SU-DHL-6 (cell line): ENCODE data around the gene CPSF2.

ENCODE experiments used
- H2AFZ ChIP-seq: fragments of 200-600 bp; sonication (generic); 2 replicates; pipeline ENCODE4 v1.6.1; 2014; ENCODE audit warnings: low read depth, mild to moderate bottlenecking, moderate library complexity, mixed read lengths, antibody characterized with exemption, low read length; ENCODE audit not compliant: severe bottlenecking
- H3F3A ChIP-seq: fragments of 200-600 bp; shearing (Covaris generic); 2 replicates; pipeline ENCODE4 v1.6.0; 2016; ENCODE audit warnings: antibody characterized with exemption, mild to moderate bottlenecking; ENCODE audit not compliant: insufficient read depth
- H3K27ac ChIP-seq: fragments of 200-600 bp; sonication (generic); 2 replicates; pipeline ENCODE4 v1.5.1; 2016; ENCODE audit warnings: low read depth, mild to moderate bottlenecking, low read length, moderate library complexity, mixed read lengths
- H3K27me3 ChIP-seq: fragments of 200-600 bp; sonication (generic), shearing (Covaris generic); 2 replicates; pipeline ENCODE4 v1.6.0; 2014; ENCODE audit warnings: mild to moderate bottlenecking, low read length
- H3K36me3 ChIP-seq: fragments of 200-600 bp; sonication (generic); 2 replicates; pipeline ENCODE4 v1.6.1; 2014; ENCODE audit warnings: mild to moderate bottlenecking, low read length, mixed read lengths
- H3K4me2 ChIP-seq: fragments of 300-600, 200-600 bp; shearing (Covaris generic), sonication (generic); 2 replicates; pipeline ENCODE4 v1.6.0; 2014; ENCODE audit warnings: low read length, low read depth, mild to moderate bottlenecking; ENCODE audit not compliant: poor library complexity, severe bottlenecking
- H3K4me3 ChIP-seq: fragments of 200-600 bp; sonication (generic); 2 replicates; pipeline ENCODE4 v1.5.1; 2014; ENCODE audit warnings: antibody characterized with exemption, low read length, mild to moderate bottlenecking, mixed read lengths; ENCODE audit not compliant: insufficient read depth, poor library complexity, severe bottlenecking
- H3K79me2 ChIP-seq: fragments of 200-600 bp; sonication (generic); 2 replicates; pipeline ENCODE4 v1.6.1; 2014; ENCODE audit warnings: mild to moderate bottlenecking, low read length, moderate library complexity; ENCODE audit not compliant: insufficient read depth
- H3K9ac ChIP-seq: fragments of 200-600 bp; sonication (generic); 2 replicates; pipeline ENCODE4 v1.7.0; 2014; ENCODE audit warnings: mild to moderate bottlenecking, low read length
- H3K9me2 ChIP-seq: fragments of 200-600 bp; sonication (generic); replicated peaks from 2 replicates; pipeline ENCODE4 v1.6.1; 2014; ENCODE audit warnings: low read length; ENCODE audit not compliant: insufficient read depth
- H3K9me3 ChIP-seq: fragments of 200-600 bp; sonication (generic); 2 replicates; pipeline ENCODE4 v1.6.1; 2014; ENCODE audit warnings: low read length, mixed read lengths; ENCODE audit not compliant: insufficient read depth
- H4K20me1 ChIP-seq: fragments of 200-600 bp; sonication (generic); 2 replicates; pipeline ENCODE4 v1.6.1; 2014; ENCODE audit warnings: low read depth, mild to moderate bottlenecking, antibody characterized with exemption, low read length, moderate library complexity, mixed read lengths
- EZH2phosphoT487 ChIP-seq: fragments of 200-600 bp; sonication (generic), shearing (Covaris generic); conservative IDR thresholded peaks from 2 replicates; pipeline ENCODE4 v1.6.1; 2018; ENCODE audit warnings: mild to moderate bottlenecking, antibody characterized with exemption, low read length, moderate library complexity, mixed read lengths
- TF ChIP-seq, protein P1 (sequence below): fragments of 200-600 bp; sonication (generic); IDR thresholded peaks from one replicate; pipeline ENCODE4 v1.5.1; 2017; ENCODE audit warnings: antibody characterized with exemption, mild to moderate bottlenecking, low read length, moderate library complexity; ENCODE audit not compliant: insufficient read depth, poor library complexity, severe bottlenecking

Gene CPSF2

DNA sequence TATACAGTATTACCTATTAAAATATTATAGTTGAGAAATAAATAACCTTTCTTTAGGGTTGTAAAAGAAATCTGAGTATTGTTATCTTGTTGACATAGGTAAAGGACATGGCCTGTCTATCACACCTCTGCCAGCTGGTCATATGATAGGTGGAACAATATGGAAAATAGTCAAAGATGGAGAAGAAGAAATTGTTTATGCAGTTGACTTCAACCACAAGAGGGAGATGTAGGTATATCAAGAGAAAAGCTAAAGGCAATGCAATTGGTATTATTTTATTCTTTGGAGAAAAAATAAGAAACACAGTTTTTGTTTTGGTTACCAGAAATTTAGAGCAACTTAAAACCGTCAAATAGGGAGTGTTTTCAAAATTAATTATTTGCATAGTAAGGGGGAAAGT, 13.5 kb downstream of the CPSF2 start:
- H3K27me3 ChIP-seq: no peaks in the 10 kb centered on the region
- peaks cover 12% of the 10 kb centered on the region; the same call in 1 of the 2 replicates for H3F3A ChIP-seq
- H3K79me2 ChIP-seq: no peaks in the 10 kb centered on the region
- no peaks in the 10 kb centered on the region for H3K9me2 ChIP-seq
- TF ChIP-seq, protein P1, sequence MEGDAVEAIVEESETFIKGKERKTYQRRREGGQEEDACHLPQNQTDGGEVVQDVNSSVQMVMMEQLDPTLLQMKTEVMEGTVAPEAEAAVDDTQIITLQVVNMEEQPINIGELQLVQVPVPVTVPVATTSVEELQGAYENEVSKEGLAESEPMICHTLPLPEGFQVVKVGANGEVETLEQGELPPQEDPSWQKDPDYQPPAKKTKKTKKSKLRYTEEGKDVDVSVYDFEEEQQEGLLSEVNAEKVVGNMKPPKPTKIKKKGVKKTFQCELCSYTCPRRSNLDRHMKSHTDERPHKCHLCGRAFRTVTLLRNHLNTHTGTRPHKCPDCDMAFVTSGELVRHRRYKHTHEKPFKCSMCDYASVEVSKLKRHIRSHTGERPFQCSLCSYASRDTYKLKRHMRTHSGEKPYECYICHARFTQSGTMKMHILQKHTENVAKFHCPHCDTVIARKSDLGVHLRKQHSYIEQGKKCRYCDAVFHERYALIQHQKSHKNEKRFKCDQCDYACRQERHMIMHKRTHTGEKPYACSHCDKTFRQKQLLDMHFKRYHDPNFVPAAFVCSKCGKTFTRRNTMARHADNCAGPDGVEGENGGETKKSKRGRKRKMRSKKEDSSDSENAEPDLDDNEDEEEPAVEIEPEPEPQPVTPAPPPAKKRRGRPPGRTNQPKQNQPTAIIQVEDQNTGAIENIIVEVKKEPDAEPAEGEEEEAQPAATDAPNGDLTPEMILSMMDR: peak; percentile 22
- TF ChIP-seq EZH2phosphoT487: no peak
- H4K20me1 ChIP-seq: no peaks in the 10 kb centered on the region
- H2AFZ ChIP-seq: no peak overlapping the region
- H3K4me2 ChIP-seq: no peak overlapping the region
- H3K4me3 ChIP-seq: no peak overlapping the region
- H3K36me3 ChIP-seq: peaks cover 51% of the 10 kb centered on the region; the same call in 1 of the 2 replicates
- H3K27ac ChIP-seq: no peak overlapping the region
- H3K9me3 ChIP-seq: no peaks in the 10 kb centered on the region
- no peak overlapping the region for H3K9ac ChIP-seq

DNA sequence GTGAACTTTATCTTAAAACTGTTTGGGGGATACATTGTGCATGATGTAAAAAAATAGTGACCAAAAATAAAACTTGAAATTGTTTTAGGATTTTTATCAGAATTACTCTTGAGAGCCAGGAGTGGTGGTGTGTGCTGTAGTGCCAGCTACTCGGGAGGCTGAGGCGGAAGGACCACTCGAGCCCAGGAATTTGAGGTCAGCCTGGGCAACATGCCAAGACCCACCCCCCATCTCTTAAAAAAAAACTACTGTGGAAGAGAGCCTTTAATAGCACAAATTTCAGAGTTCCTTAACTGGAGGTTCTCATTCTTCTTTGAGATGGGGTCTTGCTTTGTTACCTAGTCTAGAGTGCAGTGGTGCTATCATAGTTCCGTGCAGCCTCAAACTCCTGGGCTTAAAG, 21.5 kb downstream of the CPSF2 start:
- no peaks in the 10 kb centered on the region for H3K79me2 ChIP-seq
- no peaks in the 10 kb centered on the region; the same call in 1 of the 2 replicates for H4K20me1 ChIP-seq
- TF ChIP-seq, protein P1: no peak
- no peak for TF ChIP-seq EZH2phosphoT487
- H3F3A ChIP-seq: no peaks in the 10 kb centered on the region
- no peaks in the 10 kb centered on the region for H3K9me3 ChIP-seq
- H3K27me3 ChIP-seq: no peaks in the 10 kb centered on the region
- peaks cover 54% of the 10 kb centered on the region; the same call in 1 of the 2 replicates for H3K36me3 ChIP-seq
- H3K9ac ChIP-seq: no peak overlapping the region
- no peaks in the 10 kb centered on the region for H3K9me2 ChIP-seq
- no peak overlapping the region for H3K27ac ChIP-seq
- no peak overlapping the region for H3K4me3 ChIP-seq
- no peak overlapping the region for H2AFZ ChIP-seq
- H3K4me2 ChIP-seq: no peak overlapping the region

DNA sequence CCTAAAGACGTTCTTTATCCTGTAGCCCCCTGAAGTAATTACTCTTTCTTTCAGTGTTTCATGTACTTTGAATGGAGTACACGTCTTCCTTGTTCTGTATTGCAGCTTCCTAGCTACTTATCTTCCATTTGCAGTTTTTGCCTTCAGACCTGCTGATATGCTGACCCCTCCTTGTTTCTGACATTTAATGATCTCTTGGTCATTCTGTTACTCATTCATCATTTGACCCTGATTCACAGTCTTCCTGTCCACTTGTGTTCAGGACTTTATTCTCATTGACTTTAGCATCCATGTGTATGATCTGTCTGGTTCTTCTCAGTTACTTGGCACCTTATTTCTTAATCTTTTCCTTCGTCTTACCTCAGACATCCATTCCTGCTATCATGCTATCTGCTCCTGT, 22.2 kb downstream of the CPSF2 start:
- Histone ChIP-seq H3K79me2 (no peaks in the 10 kb centered on the region), H3K36me3 (peaks cover 54% of the 10 kb centered on the region; the same call in 1 of the 2 replicates), H4K20me1 (no peaks in the 10 kb centered on the region; the same call in 1 of the 2 replicates), H3K9me3 (no peaks in the 10 kb centered on the region), H3K4me3 (no peak overlapping the region), H3K4me2 (no peak overlapping the region), H3K27me3 (no peaks in the 10 kb centered on the region), H3F3A (no peaks in the 10 kb centered on the region), H3K9ac (no peak overlapping the region), H3K27ac (no peak overlapping the region), H2AFZ (no peak overlapping the region), H3K9me2 (no peaks in the 10 kb centered on the region)
- TF ChIP-seq, protein P1: no peak
- no peak for TF ChIP-seq EZH2phosphoT487

DNA sequence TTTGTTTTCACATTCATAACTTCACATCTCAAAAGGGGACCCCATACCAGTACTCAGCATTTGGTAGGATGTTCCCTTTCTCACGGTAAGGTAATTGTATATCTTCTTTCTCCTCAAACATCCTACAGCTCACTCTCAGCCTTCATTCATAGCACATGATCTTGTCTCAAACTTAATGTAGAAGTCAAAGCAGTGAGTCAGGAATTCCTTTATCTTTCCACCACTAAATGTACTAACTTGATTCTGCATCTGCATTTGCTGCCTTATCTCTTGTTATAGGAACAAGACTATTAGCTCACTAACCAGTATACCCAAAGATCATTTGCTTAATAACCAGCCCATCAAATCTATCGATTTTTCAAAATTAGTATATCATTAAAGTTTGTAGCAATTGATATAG, 22.9 kb downstream of the CPSF2 start:
- no peaks in the 10 kb centered on the region for H3K9me3 ChIP-seq
- H3F3A ChIP-seq: no peaks in the 10 kb centered on the region
- H3K79me2 ChIP-seq: no peaks in the 10 kb centered on the region
- no peak overlapping the region for H3K4me3 ChIP-seq
- no peaks in the 10 kb centered on the region for H3K9me2 ChIP-seq
- no peaks in the 10 kb centered on the region; the same call in 1 of the 2 replicates for H4K20me1 ChIP-seq
- no peak overlapping the region for H3K9ac ChIP-seq
- H3K27ac ChIP-seq: no peak overlapping the region
- no peak overlapping the region for H3K4me2 ChIP-seq
- H3K27me3 ChIP-seq: no peaks in the 10 kb centered on the region
- no peak overlapping the region for H2AFZ ChIP-seq
- peaks cover 54% of the 10 kb centered on the region; the same call in 1 of the 2 replicates for H3K36me3 ChIP-seq
- no peak for TF ChIP-seq EZH2phosphoT487
- TF ChIP-seq, protein P1: no peak
